ENCODE measurements around the gene TMPRSS11E. TPM values are rescaled to one million over a fixed set of nuclear protein-coding genes. Genes with fewer than 3 reads are reported as not detected.

Gene TMPRSS11E
- polyA plus RNA-seq, 3 donors, result not detected

DNA sequence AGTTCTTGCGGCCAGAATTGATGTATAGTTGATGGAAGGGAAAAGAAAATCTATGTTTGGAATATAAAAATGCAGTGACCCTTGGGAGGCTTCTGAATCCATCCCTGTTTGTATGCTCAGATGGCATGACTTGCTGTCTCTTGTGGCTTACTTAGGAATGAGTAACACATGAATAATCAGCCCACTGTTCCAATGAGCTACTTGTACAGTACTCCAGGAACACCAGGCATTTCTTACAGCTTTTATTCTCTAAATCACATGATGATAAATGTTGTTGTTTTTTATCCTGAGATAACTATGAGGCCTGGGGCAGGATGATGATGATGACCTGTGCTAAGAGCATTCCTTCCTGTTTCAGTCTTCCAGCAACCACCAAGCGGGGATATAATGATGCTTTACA is 18.9 kb downstream of the TMPRSS11E start:
- Histone ChIP-seq H3K4me1 (ENCODE audit: control insufficient read depth in 1 of 2, insufficient read depth in 2 of 2, low read length in 2 of 2) (no peaks in the 10 kb centered on the region), H3K36me3 (replicated peaks in 1 of 2; ENCODE audit: control insufficient read depth in 1 of 2, insufficient read depth in 2 of 2, low read length in 2 of 2) (no peaks in the 10 kb centered on the region), H3K9me3 (replicated peaks in 1 of 2; ENCODE audit: control insufficient read depth in 1 of 2, insufficient read depth in 1 of 2, low read length in 2 of 2) (no peaks in the 10 kb centered on the region), H3K4me2 (replicated peaks; ENCODE audit: extremely low read depth, low read length, poor library complexity, severe bottlenecking) (no peak overlapping the region), H3K27ac (ENCODE audit: low read depth in 1 of 2, low read length in 2 of 2) (no peak overlapping the region), H3K27me3 (ENCODE audit: control insufficient read depth in 2 of 2, insufficient read depth in 2 of 2, low read length in 2 of 2) (no peaks in the 10 kb centered on the region), H4K20me1 (ENCODE audit: insufficient read depth, low read length) (no peaks in the 10 kb centered on the region), H3K79me2 (ENCODE audit: insufficient read depth, low read length) (no peaks in the 10 kb centered on the region), H3K4me3 (replicated peaks in 1 of 3; ENCODE audit: low read depth in 2 of 3, low read length in 3 of 3) (no peak overlapping the region), H3K9ac (ENCODE audit: insufficient read depth, low read length, poor library complexity, severe bottlenecking) (no peak overlapping the region), H2AFZ (ENCODE audit: insufficient read depth, low read depth, low read length, poor library complexity, severe bottlenecking) (no peak overlapping the region)
- H3K9me3 Mint-ChIP-seq, result peaks cover 0 to 5% (median 2%) of the 10 kb centered on the region in 7 donors
- TF ChIP-seq, protein P1, sequence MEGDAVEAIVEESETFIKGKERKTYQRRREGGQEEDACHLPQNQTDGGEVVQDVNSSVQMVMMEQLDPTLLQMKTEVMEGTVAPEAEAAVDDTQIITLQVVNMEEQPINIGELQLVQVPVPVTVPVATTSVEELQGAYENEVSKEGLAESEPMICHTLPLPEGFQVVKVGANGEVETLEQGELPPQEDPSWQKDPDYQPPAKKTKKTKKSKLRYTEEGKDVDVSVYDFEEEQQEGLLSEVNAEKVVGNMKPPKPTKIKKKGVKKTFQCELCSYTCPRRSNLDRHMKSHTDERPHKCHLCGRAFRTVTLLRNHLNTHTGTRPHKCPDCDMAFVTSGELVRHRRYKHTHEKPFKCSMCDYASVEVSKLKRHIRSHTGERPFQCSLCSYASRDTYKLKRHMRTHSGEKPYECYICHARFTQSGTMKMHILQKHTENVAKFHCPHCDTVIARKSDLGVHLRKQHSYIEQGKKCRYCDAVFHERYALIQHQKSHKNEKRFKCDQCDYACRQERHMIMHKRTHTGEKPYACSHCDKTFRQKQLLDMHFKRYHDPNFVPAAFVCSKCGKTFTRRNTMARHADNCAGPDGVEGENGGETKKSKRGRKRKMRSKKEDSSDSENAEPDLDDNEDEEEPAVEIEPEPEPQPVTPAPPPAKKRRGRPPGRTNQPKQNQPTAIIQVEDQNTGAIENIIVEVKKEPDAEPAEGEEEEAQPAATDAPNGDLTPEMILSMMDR (IDR thresholded peaks at IDR 0.05), result no peak
- H3K4me3 Mint-ChIP-seq, result no peak overlapping the region
- H3K27ac Mint-ChIP-seq, result no peak overlapping the region
- no peaks in the 10 kb centered on the region for H3K4me1 Mint-ChIP-seq
- H3K36me3 Mint-ChIP-seq, result no peaks in the 10 kb centered on the region
- no peak for DNase-seq
- peaks cover 0 to 3% (median 2%) of the 10 kb centered on the region in 3 donors for H3K27me3 Mint-ChIP-seq (ENCODE audit: low read depth in 3 of 3)
- WGBS (ENCODE audit: insufficient coverage), result no CpG with 5 or more reads among the region's 2 CpGs
- intact Hi-C loops (cut with micrococcal nuclease), result no loop called here

DNA sequence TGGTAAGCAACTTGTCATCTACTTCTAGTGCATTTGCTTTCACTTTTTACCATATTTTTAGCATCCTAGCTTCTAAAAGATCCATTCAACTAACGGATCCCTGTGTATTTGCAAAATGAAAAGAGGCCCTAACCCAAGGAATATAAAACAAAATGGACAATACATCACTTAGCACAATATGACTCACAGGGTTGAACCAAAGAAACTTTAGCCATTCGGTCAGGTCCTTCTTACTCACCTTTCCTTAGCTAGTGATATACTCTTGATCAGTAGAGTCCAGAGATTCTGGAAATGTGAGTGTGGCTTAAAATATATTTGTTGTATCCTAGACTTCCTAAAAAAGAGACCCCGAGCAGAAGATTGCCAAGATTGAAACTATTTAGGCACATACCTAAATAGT is 19.5 kb downstream of the TMPRSS11E start:
- intact Hi-C loops (cut with micrococcal nuclease), result no loop called here
- Histone ChIP-seq H3K9ac (ENCODE audit: insufficient read depth, low read length, poor library complexity, severe bottlenecking) (no peak overlapping the region), H3K79me2 (ENCODE audit: insufficient read depth, low read length) (no peaks in the 10 kb centered on the region), H3K27me3 (ENCODE audit: control insufficient read depth in 2 of 2, insufficient read depth in 2 of 2, low read length in 2 of 2) (no peaks in the 10 kb centered on the region), H2AFZ (ENCODE audit: insufficient read depth, low read depth, low read length, poor library complexity, severe bottlenecking) (no peak overlapping the region), H3K4me2 (replicated peaks; ENCODE audit: extremely low read depth, low read length, poor library complexity, severe bottlenecking) (no peak overlapping the region), H3K36me3 (replicated peaks in 1 of 2; ENCODE audit: control insufficient read depth in 1 of 2, insufficient read depth in 2 of 2, low read length in 2 of 2) (no peaks in the 10 kb centered on the region), H3K4me1 (ENCODE audit: control insufficient read depth in 1 of 2, insufficient read depth in 2 of 2, low read length in 2 of 2) (no peaks in the 10 kb centered on the region), H3K27ac (ENCODE audit: low read depth in 1 of 2, low read length in 2 of 2) (no peak overlapping the region), H4K20me1 (ENCODE audit: insufficient read depth, low read length) (no peaks in the 10 kb centered on the region), H3K4me3 (replicated peaks in 1 of 3; ENCODE audit: low read depth in 2 of 3, low read length in 3 of 3) (no peak overlapping the region), H3K9me3 (replicated peaks in 1 of 2; ENCODE audit: control insufficient read depth in 1 of 2, insufficient read depth in 1 of 2, low read length in 2 of 2) (no peaks in the 10 kb centered on the region)
- Mint-ChIP-seq H3K27ac (no peak overlapping the region), H3K9me3 (peaks cover 0 to 5% (median 0%) of the 10 kb centered on the region in 7 donors), H3K27me3 (ENCODE audit: low read depth in 3 of 3) (peaks cover 0 to 3% (median 2%) of the 10 kb centered on the region in 3 donors), H3K4me1 (no peaks in the 10 kb centered on the region), H3K36me3 (no peaks in the 10 kb centered on the region), H3K4me3 (no peak overlapping the region)
- WGBS (ENCODE audit: insufficient coverage), result no CpG with 5 or more reads among the region's 3 CpGs
- no peak for DNase-seq
- TF ChIP-seq, protein P1 (IDR thresholded peaks at IDR 0.05), result no peak
